Suprapubic skin (tissue), 4 donors: Measurements from ENCODE around the gene CEP290. TPM values are rescaled to one million over a fixed set of nuclear protein-coding genes. Genes with fewer than 3 reads are reported as not detected.

Experiments used
- DNase-seq, 2 donors: peaks; one replicate each; pipeline ENCODE4 v3.0.0-alpha.2; 2019; ENCODE audit warnings: low spot score in 2 of 2
- H3K27ac ChIP-seq: fragments of 200-600 bp; sonication (generic); one replicate; pipeline ENCODE4 v1.5.1; 2019
- H3K27me3 ChIP-seq: fragments of 200-600 bp; sonication (generic); one replicate; pipeline ENCODE4 v1.5.1; 2019
- H3K36me3 ChIP-seq: fragments of 200-600 bp; sonication (generic); one replicate; pipeline ENCODE4 v1.5.1; 2019
- H3K4me1 ChIP-seq: fragments of 200-600 bp; sonication (generic); one replicate; pipeline ENCODE4 v1.5.1; 2019
- H3K4me3 ChIP-seq: fragments of 200-600 bp; sonication (generic); one replicate; pipeline ENCODE4 v1.5.1; 2019; ENCODE audit warnings: mild to moderate bottlenecking
- H3K9me3 ChIP-seq: fragments of 200-600 bp; sonication (generic); one replicate; pipeline ENCODE4 v1.5.1; 2019
- EP300 ChIP-seq: sonication (generic); formaldehyde crosslinking; IDR thresholded peaks from one replicate; pipeline ENCODE4 v1.6.1; 2017; ENCODE audit warnings: antibody characterized with exemption
- POLR2A ChIP-seq, 2 donors: fragments of 450-650 bp; IDR thresholded peaks; one replicate each; pipeline ENCODE4 v1.6.1; 2017; ENCODE audit warnings: antibody characterized with exemption in 2 of 2, mild to moderate bottlenecking in 2 of 2, moderate library complexity in 2 of 2
- POLR2AphosphoS5 ChIP-seq, 3 donors: sonication (generic); formaldehyde crosslinking; IDR thresholded peaks; one replicate each; pipeline ENCODE4 v1.6.1; 2017; ENCODE audit warnings: antibody characterized with exemption in 3 of 3
- WGBS: methylation state at CpG from one replicate; pipeline ENCODE4 v1.1.5; 2018; 5-methylcytosine and 5-hydroxymethylcytosine counted together
- total RNA-seq, 4 donors: library from RNA; depleted of rRNA; stranded (reverse); fragments of >200 nt; gene quantifications; one replicate each; pipeline ENCODE4 v1.1.0, GENCODE V29; 2016
- TF ChIP-seq, protein P1 (sequence below), 2 donors: fragments of 200-600 bp in 1 of 2; fragments of 450-650 bp in 1 of 2; sonication (generic) in 1 of 2; IDR thresholded peaks; one replicate each; pipeline ENCODE4 v1.5.1; 2016 to 2019; ENCODE audit warnings: antibody characterized with exemption in 2 of 2, mild to moderate bottlenecking in 1 of 2, moderate library complexity in 1 of 2

The CEP290 gene
- total RNA-seq, 4 donors from 2014 or later: 9.0 to 34.8 (median 11.0) TPM

DNA sequence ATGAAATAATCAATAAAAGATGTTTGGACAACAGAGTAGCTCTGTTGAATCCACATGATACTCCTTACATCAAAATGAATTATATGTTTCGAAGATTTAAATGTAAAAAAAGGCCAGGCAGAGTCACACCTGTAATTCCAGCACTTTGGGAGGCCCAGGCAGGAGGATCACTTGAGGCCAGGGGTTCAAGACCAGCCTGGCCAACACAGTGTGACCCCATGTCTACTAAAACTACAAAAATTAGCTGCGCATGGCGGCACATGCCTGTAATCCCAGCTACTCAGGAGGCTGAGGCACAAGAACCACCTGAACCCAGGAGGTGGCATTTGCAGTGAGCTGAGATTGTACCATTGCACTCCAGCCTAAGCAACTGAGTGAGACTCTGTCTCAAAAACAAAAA lies 14.8 kb downstream of the CEP290 start:
- Histone ChIP-seq H3K4me3 (no peak overlapping the region), H3K9me3 (no peaks in the 10 kb centered on the region), H3K27me3 (no peaks in the 10 kb centered on the region), H3K27ac (no peak overlapping the region), H3K4me1 (no peaks in the 10 kb centered on the region), H3K36me3 (peaks cover 4% of the 10 kb centered on the region)
- WGBS: 95% methylated on average over 3 of the region's 3 CpGs
- no peak for DNase-seq
- TF ChIP-seq, protein P1, sequence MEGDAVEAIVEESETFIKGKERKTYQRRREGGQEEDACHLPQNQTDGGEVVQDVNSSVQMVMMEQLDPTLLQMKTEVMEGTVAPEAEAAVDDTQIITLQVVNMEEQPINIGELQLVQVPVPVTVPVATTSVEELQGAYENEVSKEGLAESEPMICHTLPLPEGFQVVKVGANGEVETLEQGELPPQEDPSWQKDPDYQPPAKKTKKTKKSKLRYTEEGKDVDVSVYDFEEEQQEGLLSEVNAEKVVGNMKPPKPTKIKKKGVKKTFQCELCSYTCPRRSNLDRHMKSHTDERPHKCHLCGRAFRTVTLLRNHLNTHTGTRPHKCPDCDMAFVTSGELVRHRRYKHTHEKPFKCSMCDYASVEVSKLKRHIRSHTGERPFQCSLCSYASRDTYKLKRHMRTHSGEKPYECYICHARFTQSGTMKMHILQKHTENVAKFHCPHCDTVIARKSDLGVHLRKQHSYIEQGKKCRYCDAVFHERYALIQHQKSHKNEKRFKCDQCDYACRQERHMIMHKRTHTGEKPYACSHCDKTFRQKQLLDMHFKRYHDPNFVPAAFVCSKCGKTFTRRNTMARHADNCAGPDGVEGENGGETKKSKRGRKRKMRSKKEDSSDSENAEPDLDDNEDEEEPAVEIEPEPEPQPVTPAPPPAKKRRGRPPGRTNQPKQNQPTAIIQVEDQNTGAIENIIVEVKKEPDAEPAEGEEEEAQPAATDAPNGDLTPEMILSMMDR (IDR thresholded peaks at IDR 0.05): no peak
- TF ChIP-seq POLR2AphosphoS5 (IDR thresholded peaks at IDR 0.05) (no peak), POLR2A (IDR thresholded peaks at IDR 0.05) (no peak), EP300 (no peak)

DNA sequence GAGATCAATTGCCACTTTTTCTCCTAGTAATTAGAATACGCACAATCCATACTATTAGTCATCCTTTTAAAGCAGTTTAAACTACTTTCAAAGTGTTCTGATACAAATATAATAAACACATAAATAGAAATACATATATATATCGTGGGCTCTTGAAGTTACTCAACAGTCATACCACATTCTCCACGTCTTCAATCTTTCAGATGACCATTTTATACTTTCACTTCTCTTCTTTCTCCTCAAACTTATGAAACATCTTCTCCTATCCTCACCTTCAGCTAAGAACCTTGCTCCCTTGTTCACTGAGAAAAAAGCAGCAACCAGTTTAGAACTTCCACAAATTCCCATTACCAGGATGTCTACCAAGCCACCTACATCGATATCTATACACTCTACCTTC lies 19.2 kb downstream of the CEP290 start:
- DNase-seq: no peak
- Histone ChIP-seq H3K4me1 (no peaks in the 10 kb centered on the region), H3K27me3 (no peaks in the 10 kb centered on the region), H3K27ac (no peak overlapping the region), H3K9me3 (no peaks in the 10 kb centered on the region), H3K36me3 (peaks cover 1% of the 10 kb centered on the region), H3K4me3 (no peak overlapping the region)
- TF ChIP-seq POLR2AphosphoS5 (IDR thresholded peaks at IDR 0.05): no peak
- 65% methylated on average over 4 of the region's 4 CpGs for WGBS

DNA sequence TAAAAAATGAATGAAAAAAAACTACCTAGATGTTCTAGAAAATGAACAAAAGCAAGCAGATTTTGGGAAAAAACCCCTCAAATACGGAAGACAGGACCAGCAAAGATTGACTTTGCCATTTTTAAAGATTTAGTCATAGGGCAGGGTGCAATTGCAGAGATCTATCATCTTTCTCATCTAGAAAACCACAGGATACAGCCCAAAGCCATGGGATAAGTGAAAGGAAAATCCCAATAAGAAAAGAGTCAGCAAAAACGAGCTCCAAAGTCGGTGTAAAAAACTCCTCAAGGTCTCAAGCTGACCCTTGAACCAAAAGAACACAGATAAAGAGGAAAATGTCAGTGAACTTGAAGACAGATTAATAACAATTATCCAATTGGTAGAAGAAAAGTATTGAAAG lies 28.0 kb downstream of the CEP290 start:
- TF ChIP-seq POLR2AphosphoS5 (IDR thresholded peaks at IDR 0.05): no peak
- TF ChIP-seq, protein P1 (IDR thresholded peaks at IDR 0.05): no peak
- TF ChIP-seq POLR2A (IDR thresholded peaks at IDR 0.05): no peak
- TF ChIP-seq EP300: no peak
- 48% methylated on average over 3 of the region's 3 CpGs for WGBS
- peaks cover 34% of the 10 kb centered on the region for H3K36me3 ChIP-seq

DNA sequence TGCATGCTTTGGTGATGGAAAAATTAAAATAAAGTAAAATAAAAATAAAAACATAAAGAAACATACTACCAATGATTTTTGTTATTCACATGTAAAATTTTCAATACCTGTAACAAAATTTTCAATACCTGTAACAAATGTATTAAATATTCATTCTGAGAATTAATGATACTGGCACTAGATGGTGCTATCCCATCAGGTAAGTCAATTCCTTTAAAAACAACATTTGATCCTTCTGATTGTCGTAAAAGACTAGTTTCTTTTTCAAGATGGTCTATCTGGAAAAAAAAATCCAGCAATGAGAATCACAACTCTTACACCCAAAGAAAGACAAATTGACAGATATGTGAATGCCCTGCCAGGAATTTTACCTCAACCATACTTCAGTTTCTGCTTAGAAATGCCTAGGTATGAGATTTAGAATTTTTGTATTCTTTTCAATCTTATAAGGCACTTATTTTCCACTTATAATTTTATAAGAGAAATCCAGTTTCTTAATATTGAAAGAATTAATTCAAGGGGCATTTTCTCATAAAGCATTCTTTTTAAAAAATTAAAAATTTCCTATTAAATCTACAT lies 30.7 kb downstream of the CEP290 start:
- no peak for DNase-seq
- TF ChIP-seq, protein P1 (IDR thresholded peaks at IDR 0.05): peak; percentile 19 to 37
- TF ChIP-seq EP300: no peak
- 4% methylated on average over 1 of the region's 1 CpG for WGBS
- Histone ChIP-seq H3K27ac (no peak overlapping the region), H3K27me3 (no peaks in the 10 kb centered on the region), H3K4me1 (peaks cover 5% of the 10 kb centered on the region), H3K36me3 (peaks cover 21% of the 10 kb centered on the region), H3K4me3 (peak overlapping the region; percentile 19), H3K9me3 (no peaks in the 10 kb centered on the region)

More for the DNA sequence above, 28.0 kb downstream of the CEP290 start:
- Histone ChIP-seq H3K27ac (no peak overlapping the region), H3K27me3 (no peaks in the 10 kb centered on the region), H3K9me3 (no peaks in the 10 kb centered on the region), H3K4me3 (no peak overlapping the region), H3K4me1 (peaks cover 5% of the 10 kb centered on the region)
- no peak for DNase-seq

DNA sequence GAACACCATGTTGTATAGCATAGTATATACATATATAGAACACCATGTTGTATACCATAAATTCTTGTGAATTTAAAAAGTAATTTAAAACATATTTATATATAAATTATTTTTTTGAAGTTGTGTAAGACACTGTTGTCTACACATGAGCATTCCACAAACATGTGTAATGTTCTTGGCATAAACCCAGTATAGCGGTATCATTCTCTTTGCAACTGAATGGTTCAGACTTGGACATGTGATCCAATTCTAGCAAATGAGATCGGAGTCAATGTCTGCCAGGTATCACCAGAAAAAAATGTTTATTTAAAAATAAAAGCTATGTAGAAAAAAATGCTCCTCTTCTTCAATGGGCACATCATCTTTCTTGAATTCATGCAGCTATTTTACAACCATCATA lies 33.9 kb downstream of the CEP290 start:
- no peak for DNase-seq
- H3K4me3 ChIP-seq: no peak overlapping the region
- H3K27me3 ChIP-seq: no peaks in the 10 kb centered on the region
- WGBS: 91% methylated on average over 2 of the region's 2 CpGs
- H3K9me3 ChIP-seq: no peaks in the 10 kb centered on the region
- peaks cover 13% of the 10 kb centered on the region for H3K36me3 ChIP-seq
- H3K4me1 ChIP-seq: peaks cover 5% of the 10 kb centered on the region
- no peak overlapping the region for H3K27ac ChIP-seq
- TF ChIP-seq, protein P1 (IDR thresholded peaks at IDR 0.05): no peak
- TF ChIP-seq POLR2A (IDR thresholded peaks at IDR 0.05) (no peak), POLR2AphosphoS5 (IDR thresholded peaks at IDR 0.05) (no peak), EP300 (no peak)

DNA sequence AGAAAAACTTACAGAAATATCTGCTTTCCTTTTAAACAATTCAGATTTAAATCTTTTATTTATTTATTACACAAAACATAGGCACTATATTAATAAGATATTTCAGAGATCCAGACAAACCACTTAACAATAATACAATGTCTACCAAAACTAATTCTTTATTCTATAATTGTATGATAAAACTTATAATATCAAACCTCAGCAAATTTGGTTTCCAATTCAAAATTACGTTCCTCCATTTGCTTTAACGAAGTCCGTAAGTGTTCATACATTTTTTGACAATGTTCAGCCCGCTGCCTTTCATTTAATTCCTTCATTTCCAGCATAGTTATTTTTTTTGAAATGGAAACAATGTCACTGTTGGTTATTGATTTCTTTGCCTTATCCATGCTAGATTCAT lies 48.3 kb downstream of the CEP290 start:
- no peak for DNase-seq
- Histone ChIP-seq H3K36me3 (peaks cover 7% of the 10 kb centered on the region), H3K27ac (no peak overlapping the region), H3K4me1 (no peaks in the 10 kb centered on the region), H3K27me3 (no peaks in the 10 kb centered on the region), H3K4me3 (no peak overlapping the region), H3K9me3 (no peaks in the 10 kb centered on the region)
- no peak for TF ChIP-seq EP300
- TF ChIP-seq, protein P1 (IDR thresholded peaks at IDR 0.05): no peak
- TF ChIP-seq POLR2A (IDR thresholded peaks at IDR 0.05): no peak
- TF ChIP-seq POLR2AphosphoS5 (IDR thresholded peaks at IDR 0.05): no peak
- 96% methylated on average over 4 of the region's 4 CpGs for WGBS
